NCI-H2196 (cell line): Measurements from ENCODE around the gene PLK1.
"Not testable (repeated sequence)": the region's sequence is repeated elsewhere in the genome, so short reads cannot be mapped to it uniquely, and the experiment has no call there.

Source experiments
- DNase-seq: peaks from one replicate; lab custom pipeline; 2025; ENCODE audit not compliant: unreplicated experiment; lab: John Stamatoyannopoulos, UW

PLK1 gene

GRCh38 chr16:23678430-23679273 lies at the start of gene PLK1:
TSS of gene PLK1 (plus strand) at chr16:23678889. CDS start at chr16:23678933, 44 bp downstream.
- peak; percentile 90 for DNase-seq

GRCh38 chr16:23629516-23629915 lies 49.2 kb upstream of the PLK1 start:
- no peak for DNase-seq

GRCh38 chr16:23631874-23632273 lies 46.8 kb upstream of the PLK1 start:
- not testable (repeated sequence) for DNase-seq

DNA sequence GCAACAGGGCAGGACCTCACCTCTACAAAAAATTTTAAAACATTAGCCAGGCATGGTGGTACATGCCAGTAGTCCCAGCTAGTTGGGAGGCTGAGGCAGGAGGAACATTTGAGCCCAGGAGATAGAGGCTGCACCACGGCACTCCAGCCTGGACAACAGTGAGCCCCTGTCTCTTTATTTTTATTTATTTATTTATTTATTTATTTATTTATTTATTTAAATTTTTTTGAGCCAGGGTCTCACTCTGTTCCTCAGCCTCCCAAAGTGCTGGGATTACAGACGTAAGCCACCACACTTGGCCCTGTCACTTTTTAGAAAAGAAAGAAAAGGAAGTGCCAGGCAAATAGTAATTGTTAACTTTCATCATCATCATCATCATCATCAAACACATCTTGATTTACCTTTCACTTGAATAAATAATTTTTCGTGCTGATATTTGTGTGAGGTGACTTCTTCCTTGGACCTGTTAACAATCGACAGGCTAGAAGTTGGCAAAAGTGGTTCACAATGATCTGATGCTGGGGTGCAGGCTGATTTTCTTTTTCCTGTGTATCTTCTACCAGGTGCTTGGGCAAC lies 44.1 kb upstream of the PLK1 start:
- DNase-seq, result no peak

DNA sequence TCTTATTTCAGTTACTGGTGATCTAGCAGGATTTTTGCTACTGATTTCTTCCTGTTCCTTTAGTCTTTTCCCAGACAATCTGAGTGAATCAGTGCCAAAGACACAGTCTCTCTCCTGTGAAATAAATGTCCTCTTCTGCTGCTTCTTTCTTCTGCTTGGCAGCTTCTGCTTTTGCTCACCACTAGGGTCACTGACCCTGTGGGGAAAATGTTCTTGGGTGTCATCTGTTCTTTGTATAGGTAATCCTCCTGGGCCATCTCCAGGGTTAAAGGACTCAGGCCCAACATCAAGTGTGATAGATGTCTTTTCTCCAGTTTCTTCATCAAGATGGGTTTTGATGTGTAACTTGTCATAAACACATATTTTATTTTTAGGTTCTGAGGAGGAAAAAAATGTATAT lies 42.7 kb upstream of the PLK1 start:
- no peak for DNase-seq

- DNase-seq, result no peak
Observed at GRCh38 chr16:23640615-23640930, 38.1 kb upstream of the PLK1 start.

- peak; percentile 95 for DNase-seq
Observed at GRCh38 chr16:23640931-23641765, 37.5 kb upstream of the PLK1 start, which contains the start of the genes DCTN5 and PALB2. TSS of gene DCTN5 (plus strand) at chr16:23641466. CDS start at chr16:23641543, 77 bp downstream. TSS of gene PALB2 (minus strand) at chr16:23641310. CDS start at chr16:23641157, 153 bp downstream.

DNA sequence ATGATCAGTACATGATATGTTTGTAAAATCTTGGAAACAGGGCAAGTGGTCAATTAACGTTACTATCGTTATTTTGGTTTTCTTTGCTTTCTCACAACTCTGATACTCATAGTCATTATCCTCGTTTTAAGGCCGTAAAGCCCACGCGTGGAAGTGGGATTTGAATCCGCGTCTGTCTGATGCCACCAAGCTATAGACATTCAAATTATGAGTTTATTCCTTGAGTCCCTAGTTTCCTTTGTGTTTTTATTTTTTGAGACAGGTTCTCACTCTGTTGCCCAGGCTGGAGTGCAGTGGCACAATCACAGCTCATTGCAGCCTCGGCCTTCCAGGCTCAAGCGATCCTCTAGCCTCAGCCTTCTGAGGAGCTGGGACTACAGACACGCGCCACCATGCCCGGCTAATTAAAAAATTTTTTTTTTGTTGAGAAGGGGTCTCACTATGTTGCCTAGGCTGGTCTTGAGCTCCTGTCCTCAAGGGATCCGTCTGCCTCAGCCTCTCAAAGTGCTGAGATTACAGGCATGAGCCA lies 36.4 kb upstream of the PLK1 start:
- no peak for DNase-seq

DNA sequence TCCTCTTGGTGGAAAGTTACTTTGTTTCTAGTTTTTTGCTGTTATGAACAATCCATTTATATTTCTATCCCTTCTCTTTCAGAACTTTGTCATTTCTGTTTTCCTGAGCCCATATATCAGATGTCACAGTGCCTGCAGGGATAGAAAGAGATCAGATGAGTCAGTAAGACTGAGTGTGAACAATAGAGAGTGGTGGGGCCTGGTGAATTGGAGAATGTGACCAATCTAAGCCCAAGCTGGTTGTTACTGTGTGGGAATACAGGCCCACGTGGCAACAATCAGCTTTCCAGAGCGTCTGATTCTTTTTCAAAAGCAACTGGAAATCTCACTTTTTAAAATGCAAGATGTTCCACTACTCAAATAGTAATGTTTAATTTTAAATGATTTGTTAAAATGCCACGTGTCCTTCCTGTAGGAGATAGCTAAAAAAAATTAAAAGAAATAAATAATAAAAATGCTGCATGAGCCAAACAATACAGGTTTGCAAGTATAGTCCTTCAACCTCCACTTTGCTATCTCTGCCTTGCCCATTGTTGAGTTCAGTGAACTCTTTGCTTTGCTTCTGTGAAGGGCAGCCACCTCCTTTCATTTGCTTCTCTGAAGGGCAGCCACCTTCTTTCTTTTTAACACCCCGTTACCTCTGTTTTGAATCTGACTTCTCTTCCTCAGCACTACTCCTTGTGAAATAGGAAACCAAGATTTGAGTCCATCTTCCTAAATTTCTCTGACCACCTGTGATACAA lies 27.8 kb upstream of the PLK1 start:
- DNase-seq, result no peak

GRCh38 chr16:23651943-23652468 lies 26.7 kb upstream of the PLK1 start:
- no peak for DNase-seq

DNA sequence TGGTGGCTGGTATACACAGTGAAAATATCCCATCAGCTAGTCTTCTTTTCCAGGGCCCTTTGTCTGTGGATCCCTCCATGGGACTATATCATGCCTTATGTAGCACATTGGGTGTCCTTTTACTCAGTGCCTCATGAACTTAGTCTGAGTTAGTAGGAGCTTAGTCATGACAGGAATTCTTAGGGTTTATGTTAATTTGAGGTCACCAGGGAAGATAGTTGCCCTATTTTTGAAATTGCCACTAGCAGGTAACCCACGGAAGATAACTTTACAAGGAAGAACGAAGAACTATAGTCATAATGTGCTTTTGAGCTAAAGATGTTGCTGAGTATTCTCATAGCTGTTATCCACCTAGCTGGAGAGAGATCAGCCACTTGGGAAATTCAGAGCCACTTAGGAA lies 14.8 kb upstream of the PLK1 start:
- no peak for DNase-seq

- DNase-seq, result no peak
Observed at GRCh38 chr16:23666571-23667354, 11.9 kb upstream of the PLK1 start.

- DNase-seq, result no peak
Observed at GRCh38 chr16:23667355-23667659, 11.4 kb upstream of the PLK1 start.

DNA sequence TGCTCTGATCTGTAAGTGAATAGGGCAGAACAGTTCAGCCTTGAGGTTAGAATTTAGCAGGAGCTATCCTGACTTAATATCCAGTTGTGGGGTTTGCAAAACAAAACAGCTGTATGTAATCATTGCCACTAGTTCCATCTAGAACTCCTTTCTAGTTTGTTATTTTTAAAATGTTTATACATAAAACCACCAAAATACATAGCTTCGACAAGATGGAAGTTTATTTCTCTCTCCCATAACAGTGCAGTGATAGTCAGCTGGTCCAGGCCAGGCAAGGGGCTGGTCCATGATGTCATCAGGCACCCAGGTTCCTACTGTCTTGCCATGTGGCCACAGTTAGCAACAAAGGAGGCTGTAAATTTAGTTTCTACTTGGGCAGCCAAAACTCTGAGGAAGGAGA lies 10.5 kb upstream of the PLK1 start:
- no peak for DNase-seq

GRCh38 chr16:23668873-23669272 lies 9.8 kb upstream of the PLK1 start:
- no peak for DNase-seq

DNA sequence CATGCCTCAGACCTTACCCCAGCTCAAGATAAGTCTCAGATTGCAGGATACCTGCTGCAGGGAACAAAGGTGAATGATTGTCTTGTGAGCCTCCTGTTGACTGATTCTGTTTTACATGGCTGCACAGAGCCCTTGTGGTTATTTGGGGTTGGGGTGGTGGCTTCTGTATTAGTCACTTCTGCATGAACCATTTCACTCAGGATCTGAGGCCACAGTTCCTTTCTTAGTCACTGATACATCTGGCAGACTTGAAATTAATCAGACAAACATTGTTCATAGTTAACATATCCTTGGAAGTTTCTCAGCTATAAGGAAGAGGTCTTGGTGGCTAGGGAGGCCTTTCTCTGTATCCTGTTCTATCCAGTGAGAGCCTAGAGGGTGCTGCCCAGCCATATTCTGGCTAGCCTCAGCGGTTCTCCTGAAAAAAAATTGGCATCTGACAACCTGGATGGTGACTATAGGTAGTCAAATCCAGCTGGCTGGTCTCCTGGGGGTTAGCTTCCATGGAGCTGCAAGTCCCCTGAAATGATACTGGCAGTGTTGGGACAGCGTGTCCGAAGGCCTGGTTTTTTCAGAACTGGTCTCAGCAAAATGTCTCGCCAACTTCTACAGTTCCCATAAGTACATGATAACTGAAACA lies 8.4 kb upstream of the PLK1 start:
- no peak for DNase-seq

DNA sequence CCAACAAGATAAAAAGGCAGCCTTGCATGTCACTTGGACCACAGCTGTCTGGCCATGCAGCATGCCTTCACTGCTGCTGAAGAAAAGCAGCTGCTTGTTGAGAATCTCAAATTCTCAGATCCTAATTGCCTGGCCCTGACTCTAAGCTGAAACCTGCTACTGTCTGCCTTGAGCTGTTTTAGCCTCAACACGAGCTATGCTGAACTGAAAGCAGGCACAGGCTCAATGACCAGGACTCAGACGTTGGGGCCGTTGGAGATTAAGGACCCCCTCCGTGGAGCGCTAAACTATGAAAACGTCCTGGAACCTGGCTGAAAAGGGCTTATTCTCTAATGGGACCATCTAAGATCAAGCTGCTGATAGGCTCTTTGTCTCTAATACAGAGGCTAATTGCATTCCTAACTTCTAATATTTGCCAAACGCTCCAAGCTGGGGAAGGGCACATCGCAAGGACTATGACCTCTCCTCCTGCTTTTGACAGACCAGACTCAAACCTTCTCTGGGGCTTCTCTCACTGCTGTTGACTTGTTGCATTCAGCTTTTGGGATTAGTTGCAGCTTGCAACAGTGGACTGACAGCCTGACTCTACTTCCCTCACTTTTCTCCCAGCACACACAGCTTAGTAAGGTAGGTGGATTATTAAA lies 4.6 kb upstream of the PLK1 start:
- DNase-seq, result no peak

DNA sequence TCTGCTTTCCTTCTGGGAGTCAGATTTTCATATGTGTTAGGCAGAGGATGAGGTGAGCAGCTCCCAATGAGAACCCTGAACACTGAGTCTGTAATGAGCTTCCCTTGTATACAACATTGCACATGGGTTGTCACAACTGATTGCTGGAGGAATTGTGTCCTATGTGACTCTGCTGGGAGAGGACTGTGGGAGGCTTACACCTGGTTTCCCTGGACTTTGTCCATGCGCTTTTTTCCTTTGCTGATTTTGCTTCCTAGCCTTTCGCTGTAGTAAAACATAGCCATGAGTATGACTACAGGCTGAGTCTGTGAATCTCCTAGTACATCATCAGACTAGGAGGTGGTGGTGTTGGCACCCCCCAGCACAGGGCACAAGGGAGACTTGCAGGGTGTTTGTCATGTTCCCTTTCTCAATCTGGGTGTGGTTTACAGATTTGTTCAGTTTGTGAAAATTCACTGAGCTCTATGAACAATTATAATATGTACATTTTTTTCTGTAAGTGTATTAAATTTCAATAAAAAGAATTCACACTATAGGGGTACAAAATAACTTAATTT lies 1.7 kb upstream of the PLK1 start:
- no peak for DNase-seq
